H1 (cell line): Measurements from ENCODE around the gene INSYN1. TPM values are rescaled to one million over a fixed set of nuclear protein-coding genes. Genes with fewer than 3 reads are reported as not detected.

Source experiments
- CHD7 ChIP-seq: fragments of 300-600 bp; sonication (generic); IDR thresholded peaks from 2 replicates; pipeline ENCODE4 v1.7.1; 2012; ENCODE audit warnings: low read length, moderate library complexity, mild to moderate bottlenecking, inconsistent platforms; ENCODE audit not compliant: insufficient replicate concordance
- KDM4A ChIP-seq: IDR thresholded peaks from one replicate; pipeline ENCODE4 v1.7.1; 2012; ENCODE audit warnings: low read depth, mild to moderate bottlenecking, moderate library complexity, low read length, inconsistent platforms; ENCODE audit not compliant: severe bottlenecking
- polyA plus RNA-seq, 7 experiments: library from polyadenylated mRNA; depleted of rRNA in 3 of 7; stranded (reverse) in 5 of 7; unstranded in 2 of 7; fragments of >200 nt in 5 of 7; fragments of 200-250 nt in 2 of 7; gene quantifications; 1 replicate in 5 of 7; 2 replicates in 1 of 7; 4 replicates in 1 of 7; pipeline versions ENCODE4 v1.2.1 to v1.2.3, GENCODE V29; 2011 to 2013; ENCODE audit warnings: missing spikeins in 2 of 7, mixed read lengths in 2 of 7
- total RNA-seq: library from RNA; stranded (reverse); fragmentation: NEBNext Ultra II Directional; extraction: Animal tissue kit (Norgen Biotek cat#: 25700); gene quantifications from 2 replicates; pipeline ENCODE4 v1.2.1, GENCODE V29; 2021

INSYN1 gene
- total and polyA plus RNA-seq, 2 of the 8 experiments (the other 6 are each of a cell fraction or from before 2014, with no cell fraction given): 7.2 to 10.2 TPM

GRCh38 chr15:73685981-73686380, 67.2 kb downstream of the INSYN1 start (continued):
- TF ChIP-seq CHD7 (no peak), KDM4A (no peak)
